ENCODE data around the gene GDI1. TPM values are rescaled to one million over a fixed set of nuclear protein-coding genes. Genes with fewer than 3 reads are reported as not detected.

Gene GDI1
- polyA plus RNA-seq, 3 donors = 15.8 to 398 (median 21.3) TPM

GRCh38 chrX:154408659-154409221, 28.2 kb upstream of the GDI1 start:
- Histone ChIP-seq H3K4me1 (ENCODE audit: control insufficient read depth in 1 of 2, insufficient read depth in 2 of 2, low read length in 2 of 2) (peaks cover 39 to 42% of the 10 kb centered on the region in 2 donors), H3K9ac (ENCODE audit: insufficient read depth, low read length, poor library complexity, severe bottlenecking) (peak overlapping the region; percentile 78)

More at GRCh38 chrX:154408659-154409221, 28.2 kb upstream of the GDI1 start:
- Histone ChIP-seq H3K9me3 (replicated peaks in 1 of 2; ENCODE audit: control insufficient read depth in 1 of 2, insufficient read depth in 1 of 2, low read length in 2 of 2) (no peaks in the 10 kb centered on the region), H3K4me3 (replicated peaks in 1 of 3; ENCODE audit: low read depth in 2 of 3, low read length in 3 of 3) (peak overlapping the region; percentile 50 to 80 (median 73)), H2AFZ (ENCODE audit: insufficient read depth, low read depth, low read length, poor library complexity, severe bottlenecking) (peak overlapping the region; percentile 44), H3K27me3 (ENCODE audit: control insufficient read depth in 2 of 2, insufficient read depth in 2 of 2, low read length in 2 of 2) (no peaks in the 10 kb centered on the region), H3K27ac (ENCODE audit: low read depth in 1 of 2, low read length in 2 of 2) (peak overlapping the region; percentile 95), H3K4me2 (replicated peaks; ENCODE audit: extremely low read depth, low read length, poor library complexity, severe bottlenecking) (peak overlapping the region; percentile 82), H3K79me2 (ENCODE audit: insufficient read depth, low read length) (peaks cover 48% of the 10 kb centered on the region), H4K20me1 (ENCODE audit: insufficient read depth, low read length) (peaks cover 16% of the 10 kb centered on the region), H3K36me3 (replicated peaks in 1 of 2; ENCODE audit: control insufficient read depth in 1 of 2, insufficient read depth in 2 of 2, low read length in 2 of 2) (peaks cover 13 to 14% of the 10 kb centered on the region in 2 donors)
- no CpG with 5 or more reads among the region's 10 CpGs for WGBS (ENCODE audit: insufficient coverage)
- peaks cover 0 to 12% (median 2%) of the 10 kb centered on the region in 7 donors for H3K9me3 Mint-ChIP-seq
- peak in 1 of 3 donors; percentile 11 for DNase-seq
- H3K27me3 Mint-ChIP-seq (ENCODE audit: low read depth in 3 of 3) = peaks cover 0 to 8% (median 6%) of the 10 kb centered on the region in 3 donors
- peak overlapping the region; percentile 91 to 98 (median 97) for H3K27ac Mint-ChIP-seq
- H3K4me3 Mint-ChIP-seq = peak overlapping the region; percentile 86 to 97
- TF ChIP-seq CTCF (IDR thresholded peaks at IDR 0.05) = no peak
- intact Hi-C loops (cut with micrococcal nuclease) = loop anchor here in 1 of 2 donors (5.0 kb wide), 1 partner anchor 109 kb away; the partner anchor contains the start of gene FAM3A
- peaks cover 9 to 18% of the 10 kb centered on the region in 2 donors for H3K36me3 Mint-ChIP-seq
- peaks cover 21% of the 10 kb centered on the region for H3K4me1 Mint-ChIP-seq
